Measurements from ENCODE around the gene MAPK11.

The MAPK11 gene

GRCh38 chr22:50314081-50314454 lies 43.9 kb upstream of the MAPK11 start:
- Histone ChIP-seq H2AFZ (ENCODE audit: low read length, unreplicated experiment) (no peak overlapping the region), H3K27me3 (ENCODE audit: insufficient read depth, low read length) (no peaks in the 10 kb centered on the region), H3K36me3 (ENCODE audit: insufficient read depth, low read length) (no peaks in the 10 kb centered on the region), H3K27ac (ENCODE audit: low read depth, low read length) (no peak overlapping the region), H3K79me2 (ENCODE audit: control insufficient read depth, insufficient read depth, low read length, unreplicated experiment) (no peaks in the 10 kb centered on the region), H3K4me1 (ENCODE audit: control insufficient read depth, insufficient read depth, low read length, unreplicated experiment) (no peaks in the 10 kb centered on the region), H3K4me3 (ENCODE audit: low read depth, low read length) (no peak overlapping the region)

GRCh38 chr22:50313600-50313999 lies 43.4 kb upstream of the MAPK11 start:
- Histone ChIP-seq H3K36me3 (ENCODE audit: insufficient read depth, low read length) (no peaks in the 10 kb centered on the region), H2AFZ (ENCODE audit: low read length, unreplicated experiment) (no peak overlapping the region), H3K4me3 (ENCODE audit: low read depth, low read length) (no peak overlapping the region), H3K27ac (ENCODE audit: low read depth, low read length) (no peak overlapping the region), H3K4me1 (ENCODE audit: control insufficient read depth, insufficient read depth, low read length, unreplicated experiment) (peaks cover 4% of the 10 kb centered on the region), H3K27me3 (ENCODE audit: insufficient read depth, low read length) (no peaks in the 10 kb centered on the region), H3K79me2 (ENCODE audit: control insufficient read depth, insufficient read depth, low read length, unreplicated experiment) (no peaks in the 10 kb centered on the region)

- H3K27ac ChIP-seq (ENCODE audit: low read depth, low read length): no peak overlapping the region
- H3K4me1 ChIP-seq (ENCODE audit: control insufficient read depth, insufficient read depth, low read length, unreplicated experiment): peaks cover 10% of the 10 kb centered on the region
- H3K4me3 ChIP-seq (ENCODE audit: low read depth, low read length): no peak overlapping the region
- H2AFZ ChIP-seq (ENCODE audit: low read length, unreplicated experiment): no peak overlapping the region
- no peaks in the 10 kb centered on the region for H3K79me2 ChIP-seq (ENCODE audit: control insufficient read depth, insufficient read depth, low read length, unreplicated experiment)
- no peaks in the 10 kb centered on the region for H3K36me3 ChIP-seq (ENCODE audit: insufficient read depth, low read length)
- no peaks in the 10 kb centered on the region for H3K27me3 ChIP-seq (ENCODE audit: insufficient read depth, low read length)
Observed at GRCh38 chr22:50313021-50313420, 42.8 kb upstream of the MAPK11 start.

- Histone ChIP-seq H2AFZ (ENCODE audit: low read length, unreplicated experiment) (no peak overlapping the region), H3K4me1 (ENCODE audit: control insufficient read depth, insufficient read depth, low read length, unreplicated experiment) (peaks cover 13% of the 10 kb centered on the region), H3K36me3 (ENCODE audit: insufficient read depth, low read length) (no peaks in the 10 kb centered on the region)
Observed at GRCh38 chr22:50312371-50312770, 42.2 kb upstream of the MAPK11 start.

DNA sequence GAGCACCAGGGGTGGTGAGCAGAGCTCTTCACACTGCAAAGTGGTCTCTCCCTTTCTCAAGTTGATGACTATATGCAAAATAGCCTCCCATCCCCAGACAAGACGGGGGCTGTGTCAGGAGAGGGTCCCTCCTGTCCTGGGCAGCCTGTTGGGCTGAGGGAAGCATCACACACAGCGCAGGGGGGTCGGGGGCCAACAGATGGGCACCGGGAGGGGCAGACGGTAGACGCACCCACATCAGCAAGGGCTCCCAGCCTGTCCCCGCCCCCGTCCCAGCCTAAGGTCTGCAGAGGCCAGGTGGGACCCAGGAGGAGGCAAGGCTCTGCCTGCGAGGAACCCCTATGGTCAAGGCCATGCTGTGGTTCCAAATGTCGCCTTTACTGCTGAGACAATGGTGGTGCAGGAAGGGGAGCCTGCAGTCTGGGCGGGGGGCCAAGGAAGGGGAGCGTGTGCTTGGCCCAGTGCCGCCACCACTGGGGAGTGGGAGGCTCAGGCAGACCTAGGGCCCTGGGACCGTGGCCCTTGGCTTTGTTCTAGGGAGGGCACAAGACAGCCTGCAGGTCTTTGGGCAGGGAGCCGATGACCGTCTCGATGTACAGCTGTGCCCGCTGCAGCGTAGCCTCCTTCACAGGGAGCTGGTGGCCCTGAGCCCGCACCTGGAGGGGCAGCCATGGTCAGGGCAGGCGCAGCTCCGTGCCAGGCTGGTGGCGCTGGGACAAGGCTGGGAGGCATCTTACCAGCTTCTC lies 41.6 kb upstream of the MAPK11 start:
- Histone ChIP-seq H2AFZ (ENCODE audit: low read length, unreplicated experiment) (no peak overlapping the region), H3K4me3 (ENCODE audit: low read depth, low read length) (no peak overlapping the region), H3K27me3 (ENCODE audit: insufficient read depth, low read length) (no peaks in the 10 kb centered on the region), H3K79me2 (ENCODE audit: control insufficient read depth, insufficient read depth, low read length, unreplicated experiment) (peaks cover under 1% of the 10 kb centered on the region), H3K27ac (ENCODE audit: low read depth, low read length) (no peak overlapping the region), H3K4me1 (ENCODE audit: control insufficient read depth, insufficient read depth, low read length, unreplicated experiment) (peaks cover 13% of the 10 kb centered on the region), H3K36me3 (ENCODE audit: insufficient read depth, low read length) (no peaks in the 10 kb centered on the region)

More at GRCh38 chr22:50312371-50312770, 42.2 kb upstream of the MAPK11 start:
- no peaks in the 10 kb centered on the region for H3K79me2 ChIP-seq (ENCODE audit: control insufficient read depth, insufficient read depth, low read length, unreplicated experiment)
- H3K27ac ChIP-seq (ENCODE audit: low read depth, low read length): no peak overlapping the region
- H3K27me3 ChIP-seq (ENCODE audit: insufficient read depth, low read length): no peaks in the 10 kb centered on the region
- no peak overlapping the region for H3K4me3 ChIP-seq (ENCODE audit: low read depth, low read length)

- no peak overlapping the region for H3K4me3 ChIP-seq (ENCODE audit: low read depth, low read length)
- no peak overlapping the region for H2AFZ ChIP-seq (ENCODE audit: low read length, unreplicated experiment)
- no peak overlapping the region for H3K27ac ChIP-seq (ENCODE audit: low read depth, low read length)
- peaks cover 7% of the 10 kb centered on the region for H3K79me2 ChIP-seq (ENCODE audit: control insufficient read depth, insufficient read depth, low read length, unreplicated experiment)
- H3K4me1 ChIP-seq (ENCODE audit: control insufficient read depth, insufficient read depth, low read length, unreplicated experiment): peaks cover 13% of the 10 kb centered on the region
- no peaks in the 10 kb centered on the region for H3K36me3 ChIP-seq (ENCODE audit: insufficient read depth, low read length)
- H3K27me3 ChIP-seq (ENCODE audit: insufficient read depth, low read length): no peaks in the 10 kb centered on the region
Observed at GRCh38 chr22:50310949-50311444, 40.8 kb upstream of the MAPK11 start.

DNA sequence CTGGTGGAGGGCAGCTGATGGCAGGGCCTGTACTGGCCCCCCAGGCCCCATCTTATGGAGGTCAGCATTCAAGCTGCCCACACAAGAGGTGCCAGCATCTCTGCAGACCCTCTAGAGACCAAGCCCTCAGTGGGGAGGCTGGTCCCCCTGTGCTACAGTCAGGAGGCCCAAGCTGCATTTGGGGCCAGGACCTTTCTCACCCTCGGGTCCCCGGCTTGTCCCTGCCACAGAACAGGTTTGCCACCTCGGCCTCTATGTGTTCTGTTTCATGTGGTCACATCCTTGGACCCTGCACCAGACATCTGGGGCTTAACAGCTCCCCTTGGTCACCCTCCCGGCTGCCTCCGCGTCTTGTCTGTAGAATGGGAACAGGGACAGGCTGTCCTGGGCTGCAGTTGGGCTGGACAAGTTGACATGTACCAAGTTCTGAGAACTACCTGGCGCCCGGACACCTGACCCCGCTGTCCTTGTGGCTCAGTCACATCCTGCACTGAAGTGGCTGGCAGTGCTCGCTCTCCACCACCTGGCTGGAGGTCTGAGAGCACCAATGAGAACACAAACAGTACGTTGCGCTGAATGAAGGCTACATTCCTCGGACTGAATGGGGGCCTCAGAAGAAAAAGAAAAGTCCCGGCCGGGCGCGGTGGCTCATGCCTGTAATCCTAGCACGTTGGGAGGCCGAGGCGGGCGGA lies 40.0 kb upstream of the MAPK11 start:
- Histone ChIP-seq H3K4me1 (ENCODE audit: control insufficient read depth, insufficient read depth, low read length, unreplicated experiment) (peaks cover 16% of the 10 kb centered on the region), H3K36me3 (ENCODE audit: insufficient read depth, low read length) (no peaks in the 10 kb centered on the region), H2AFZ (ENCODE audit: low read length, unreplicated experiment) (no peak overlapping the region), H3K27me3 (ENCODE audit: insufficient read depth, low read length) (no peaks in the 10 kb centered on the region), H3K4me3 (ENCODE audit: low read depth, low read length) (no peak overlapping the region), H3K27ac (ENCODE audit: low read depth, low read length) (no peak overlapping the region), H3K79me2 (ENCODE audit: control insufficient read depth, insufficient read depth, low read length, unreplicated experiment) (peaks cover 10% of the 10 kb centered on the region)

GRCh38 chr22:50309601-50309991 lies 39.4 kb upstream of the MAPK11 start:
- Histone ChIP-seq H3K4me1 (ENCODE audit: control insufficient read depth, insufficient read depth, low read length, unreplicated experiment) (peaks cover 21% of the 10 kb centered on the region), H3K36me3 (ENCODE audit: insufficient read depth, low read length) (no peaks in the 10 kb centered on the region), H3K27ac (ENCODE audit: low read depth, low read length) (no peak overlapping the region), H3K27me3 (ENCODE audit: insufficient read depth, low read length) (no peaks in the 10 kb centered on the region), H3K4me3 (ENCODE audit: low read depth, low read length) (no peak overlapping the region), H3K79me2 (ENCODE audit: control insufficient read depth, insufficient read depth, low read length, unreplicated experiment) (peaks cover 10% of the 10 kb centered on the region), H2AFZ (ENCODE audit: low read length, unreplicated experiment) (no peak overlapping the region)

DNA sequence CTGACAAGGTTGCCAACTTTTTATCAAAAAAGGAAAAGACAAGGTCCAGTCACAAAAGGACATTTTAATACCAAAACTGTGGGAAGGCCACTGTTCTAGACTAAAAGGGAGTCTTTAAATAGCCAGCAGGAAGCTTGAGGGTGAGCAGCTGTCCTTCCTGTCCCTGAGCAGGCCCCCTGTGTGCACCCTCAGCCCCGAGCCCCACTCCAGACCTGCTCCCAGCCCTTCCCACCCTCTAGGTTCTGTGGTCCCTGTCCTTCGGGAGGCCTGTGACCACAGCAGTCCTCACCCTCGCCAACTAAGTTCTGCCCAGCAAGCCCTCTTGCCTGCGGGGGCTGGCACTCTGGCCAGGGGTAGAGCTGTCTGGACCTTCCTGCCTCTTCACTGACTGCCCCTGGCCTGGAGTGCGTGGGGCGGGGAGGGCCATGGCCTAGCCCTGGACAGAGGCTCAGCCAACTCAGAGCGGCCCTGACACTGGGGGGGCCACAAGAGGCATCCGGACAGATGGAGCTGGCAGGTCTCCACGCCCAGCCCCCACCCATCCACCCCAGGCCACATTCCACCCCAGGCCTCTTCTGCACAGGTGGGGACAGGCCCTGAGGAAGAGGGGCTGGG lies 38.9 kb upstream of the MAPK11 start:
- peaks cover 24% of the 10 kb centered on the region for H3K4me1 ChIP-seq (ENCODE audit: control insufficient read depth, insufficient read depth, low read length, unreplicated experiment)
- H3K27me3 ChIP-seq (ENCODE audit: insufficient read depth, low read length): no peaks in the 10 kb centered on the region
- no peak overlapping the region for H3K4me3 ChIP-seq (ENCODE audit: low read depth, low read length)
- peak overlapping the region; percentile 12; the same call in 1 of the 2 replicates for H3K27ac ChIP-seq (ENCODE audit: low read depth, low read length)
- no peaks in the 10 kb centered on the region for H3K36me3 ChIP-seq (ENCODE audit: insufficient read depth, low read length)
- H2AFZ ChIP-seq (ENCODE audit: low read length, unreplicated experiment): no peak overlapping the region
- H3K79me2 ChIP-seq (ENCODE audit: control insufficient read depth, insufficient read depth, low read length, unreplicated experiment): peaks cover 13% of the 10 kb centered on the region

- Histone ChIP-seq H3K4me1 (ENCODE audit: control insufficient read depth, insufficient read depth, low read length, unreplicated experiment) (peaks cover 30% of the 10 kb centered on the region), H3K4me3 (ENCODE audit: low read depth, low read length) (no peak overlapping the region), H3K27me3 (ENCODE audit: insufficient read depth, low read length) (no peaks in the 10 kb centered on the region), H3K36me3 (ENCODE audit: insufficient read depth, low read length) (no peaks in the 10 kb centered on the region), H3K27ac (ENCODE audit: low read depth, low read length) (peak overlapping the region; percentile 12; the same call in 1 of the 2 replicates), H3K79me2 (ENCODE audit: control insufficient read depth, insufficient read depth, low read length, unreplicated experiment) (peaks cover 18% of the 10 kb centered on the region), H2AFZ (ENCODE audit: low read length, unreplicated experiment) (no peak overlapping the region)
Observed at GRCh38 chr22:50308597-50308935, 38.4 kb upstream of the MAPK11 start.

Data from ACC112 (cell line).